Endothelial cell of umbilical vein (primary cell): ENCODE results near the gene OPCML. TPM values are rescaled to one million over a fixed set of nuclear protein-coding genes. Genes with fewer than 3 reads are reported as not detected.

Experiments
- BruUV-seq: library from RNA; stranded (reverse); fragments of 400-500 nt; replicated peaks from 2 replicates; lab custom pipeline; 2021; lab: Mats Ljungman, UMichigan
- CTCF ChIA-PET: fragments of 300-600, 350-600 bp; sonication (Branson Sonifier 250); formaldehyde crosslinking; loops from one replicate; lab custom pipeline; 2021; ENCODE audit warnings: antibody characterized with exemption, inconsistent platforms; lab: Charles Lee
- POLR2A ChIA-PET: fragments of 300-600, 350-600 bp; sonication (Branson Sonifier 250); formaldehyde crosslinking; loops from one replicate; lab custom pipeline; 2021; ENCODE audit warnings: antibody characterized with exemption, inconsistent platforms; lab: Charles Lee
- DNase-seq: peaks from one replicate; pipeline ENCODE4 v3.0.0-alpha.2; 2011; ENCODE audit warnings: low read depth, low spot score
- FAIRE-seq: peaks from 2 replicates; lab custom pipeline; 2011; peaks lifted over from hg19 to GRCh38; lab: Jason Lieb, UNC
- H2AFZ ChIP-seq: 2 replicates; pipeline ENCODE4 v1.6.0; 2012; ENCODE audit warnings: low read depth, low read length, control low read depth, inconsistent platforms
- H3K27ac ChIP-seq: 2 replicates; pipeline ENCODE4 v1.5.1; 2011; ENCODE audit warnings: low read depth, mild to moderate bottlenecking, control low read depth, low read length, moderate library complexity; ENCODE audit not compliant: insufficient read depth
- H3K27me3 ChIP-seq, 2 experiments: 2 replicates each; pipeline versions ENCODE4 v1.6.0 to v1.6.1; 2011; ENCODE audit warnings: low read length in 2 of 2, mixed read lengths in 1 of 2; ENCODE audit not compliant: control insufficient read depth in 2 of 2, insufficient read depth in 2 of 2
- H3K36me3 ChIP-seq, 2 experiments: 2 replicates in 1 of 2; 3 replicates in 1 of 2; pipeline ENCODE4 v1.5.1; 2011; ENCODE audit warnings: low read length in 2 of 2, mild to moderate bottlenecking in 1 of 2, moderate library complexity in 1 of 2; ENCODE audit not compliant: control insufficient read depth in 2 of 2, insufficient read depth in 2 of 2; ENCODE audit errors: extremely low read depth in 1 of 2
- H3K4me1 ChIP-seq: 3 replicates; pipeline ENCODE4 v1.5.1; 2011; ENCODE audit warnings: mild to moderate bottlenecking, low read length; ENCODE audit not compliant: control insufficient read depth, insufficient read depth; ENCODE audit errors: extremely low read depth
- H3K4me2 ChIP-seq: 2 replicates; pipeline ENCODE4 v1.6.1; 2011; ENCODE audit warnings: low read length, control low read depth, mixed read lengths; ENCODE audit not compliant: insufficient read depth
- H3K4me3 ChIP-seq, 3 experiments: fragments of 200-600 bp in 1 of 3; sonication (generic), shearing (Covaris generic) in 1 of 3; replicated peaks in 1 of 3; 2 replicates each; pipeline ENCODE4 v1.5.1; 2011 to 2016; ENCODE audit warnings: control low read depth in 3 of 3, low read length in 3 of 3, mild to moderate bottlenecking in 2 of 3, inconsistent platforms in 1 of 3, low read depth in 1 of 3, moderate library complexity in 1 of 3; ENCODE audit not compliant: insufficient read depth in 1 of 3
- H3K79me2 ChIP-seq: 2 replicates; pipeline ENCODE4 v1.6.0; 2012; ENCODE audit warnings: low read length, inconsistent platforms; ENCODE audit not compliant: control insufficient read depth, insufficient read depth
- H3K9ac ChIP-seq: replicated peaks from 2 replicates; pipeline ENCODE3; 2011; ENCODE audit warnings: low read length, control low read depth; ENCODE audit not compliant: insufficient read depth; ENCODE audit errors: extremely low read depth
- H3K9me1 ChIP-seq: replicated peaks from 3 replicates; pipeline ENCODE4 v1.6.0; 2011; ENCODE audit warnings: mild to moderate bottlenecking, low read length; ENCODE audit not compliant: control insufficient read depth, insufficient read depth; ENCODE audit errors: extremely low read depth
- H3K9me3 ChIP-seq: replicated peaks from 2 replicates; pipeline ENCODE4 v1.5.1; 2012; ENCODE audit warnings: low read length, inconsistent platforms; ENCODE audit not compliant: control insufficient read depth, insufficient read depth
- H4K20me1 ChIP-seq: replicated peaks from 2 replicates; pipeline ENCODE3; 2011; ENCODE audit warnings: mild to moderate bottlenecking, low read length; ENCODE audit not compliant: control insufficient read depth, insufficient read depth; ENCODE audit errors: extremely low read depth
- CTCF ChIP-seq, 2 donors: IDR thresholded peaks; 1 replicate in 1 of 2; 2 replicates in 1 of 2; pipeline ENCODE4 v1.5.1; 2011; ENCODE audit warnings: low read length in 2 of 2, mild to moderate bottlenecking in 2 of 2, moderate library complexity in 2 of 2, control low read depth in 1 of 2, inconsistent platforms in 1 of 2, low read depth in 1 of 2; ENCODE audit not compliant: insufficient read depth in 1 of 2; ENCODE audit errors: extremely low read depth in 1 of 2
- EZH2 ChIP-seq: IDR thresholded peaks from 2 replicates; pipeline ENCODE4 v1.6.1; 2012; ENCODE audit warnings: borderline replicate concordance, low read depth, mild to moderate bottlenecking, moderate library complexity, low read length, inconsistent platforms; ENCODE audit not compliant: severe bottlenecking
- FOS ChIP-seq: IDR thresholded peaks from 2 replicates; pipeline ENCODE4 v1.6.1; 2011; ENCODE audit warnings: mild to moderate bottlenecking, low read length, moderate library complexity, borderline replicate concordance; ENCODE audit not compliant: insufficient read depth
- GATA2 ChIP-seq: IDR thresholded peaks from 2 replicates; pipeline ENCODE4 v1.7.0; 2011; ENCODE audit warnings: low read depth, mild to moderate bottlenecking, moderate library complexity, mixed read lengths, low read length; ENCODE audit not compliant: insufficient read length, insufficient read depth
- JUN ChIP-seq: IDR thresholded peaks from 2 replicates; pipeline ENCODE4 v1.6.1; 2011; ENCODE audit warnings: borderline replicate concordance, low read depth; ENCODE audit not compliant: insufficient read length, insufficient read depth
- MYC ChIP-seq: IDR thresholded peaks from one replicate; pipeline ENCODE4 v1.6.1; 2011; ENCODE audit warnings: mild to moderate bottlenecking, low read depth, low read length
- POLR2A ChIP-seq: IDR thresholded peaks from 2 replicates; pipeline ENCODE4 v1.6.1; 2012; ENCODE audit warnings: low read depth, mild to moderate bottlenecking, control low read depth, low read length
- POLR2AphosphoS5 ChIP-seq: IDR thresholded peaks from 2 replicates; pipeline ENCODE4 v1.6.1; 2012; ENCODE audit warnings: low read depth, mild to moderate bottlenecking, control low read depth, low read length, moderate library complexity; ENCODE audit not compliant: insufficient read depth
- dilution Hi-C: fragments of 300-500 bp; cut with MboI; formaldehyde crosslinking; loops from one replicate; pipeline ENCODE4 v1.15.0; 2019; ENCODE audit warnings: low sequenced_read_pairs; ENCODE audit not compliant: extremely low pct_ligation_motif_present
- intact Hi-C: fragments of 100-400 bp; cut with micrococcal nuclease; formaldehyde crosslinking; loops from one replicate; pipeline ENCODE4 v1.10.0; 2022
- polyA plus RNA-seq, 4 experiments: library from polyadenylated mRNA; depleted of rRNA in 3 of 4; stranded (reverse) in 3 of 4; unstranded in 1 of 4; fragments of >200 nt; gene quantifications; 2 replicates each; pipeline versions ENCODE4 v1.2.1 to v1.2.3, GENCODE V29; 2011 to 2012; ENCODE audit warnings: missing spikeins in 1 of 4
- total RNA-seq: library from RNA; stranded (reverse); gene quantifications from 2 replicates; pipeline ENCODE4 v1.2.3, GENCODE V29; 2021
- TF ChIP-seq, protein P1 (sequence below): IDR thresholded peaks from 2 replicates; pipeline ENCODE4 v1.6.1; 2011; ENCODE audit not compliant: insufficient read depth, insufficient read length

Gene OPCML
- total and polyA plus RNA-seq, 2 donors (not counting 3 experiments of a cell fraction or from before 2014, with no cell fraction given): not detected

DNA sequence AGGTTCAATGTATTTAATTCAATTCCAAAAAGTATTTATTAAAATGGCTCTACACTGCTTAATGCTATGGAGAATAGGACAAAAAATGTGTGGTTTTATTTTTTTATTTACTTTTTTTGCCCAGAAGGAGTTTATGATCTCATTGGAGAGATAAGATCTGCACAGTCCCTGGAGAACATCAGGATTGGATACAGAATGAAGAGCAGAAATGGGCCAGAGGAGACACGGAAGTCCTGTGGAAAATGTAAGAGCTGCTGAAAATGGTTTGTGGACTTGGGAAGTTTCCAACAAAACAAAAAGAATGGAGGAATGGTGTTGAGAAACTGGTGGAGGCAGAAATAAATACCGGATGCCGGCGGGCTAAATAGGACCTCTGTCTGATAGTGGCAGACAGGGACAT is 554.6 kb downstream of the OPCML start:
- BruUV-seq: no TSS peak
- Histone ChIP-seq H3K27me3 (no peaks in the 10 kb centered on the region), H3K9ac (no peak overlapping the region), H3K27ac (no peak overlapping the region), H3K79me2 (no peaks in the 10 kb centered on the region), H3K36me3 (no peaks in the 10 kb centered on the region), H3K9me1 (no peaks in the 10 kb centered on the region), H4K20me1 (no peaks in the 10 kb centered on the region), H3K4me1 (no peaks in the 10 kb centered on the region), H3K4me3 (no peak overlapping the region), H3K4me2 (no peak overlapping the region), H3K9me3 (no peaks in the 10 kb centered on the region), H2AFZ (no peak overlapping the region)
- no peak for TF ChIP-seq JUN
- TF ChIP-seq MYC: no peak
- TF ChIP-seq CTCF (IDR thresholded peaks at IDR 0.05; ENCODE audit: extremely low read depth in 1 of 2, insufficient read depth in 1 of 2, low read depth in 1 of 2, low read length in 2 of 2): no peak
- no peak for TF ChIP-seq GATA2
- TF ChIP-seq, protein P1, sequence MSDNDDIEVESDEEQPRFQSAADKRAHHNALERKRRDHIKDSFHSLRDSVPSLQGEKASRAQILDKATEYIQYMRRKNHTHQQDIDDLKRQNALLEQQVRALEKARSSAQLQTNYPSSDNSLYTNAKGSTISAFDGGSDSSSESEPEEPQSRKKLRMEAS: no peak
- no peak for TF ChIP-seq FOS
- no peak for TF ChIP-seq EZH2
- TF ChIP-seq POLR2A: no peak
- TF ChIP-seq POLR2AphosphoS5: no peak
- CTCF ChIA-PET: no interaction called here
- FAIRE-seq: no peak
- intact Hi-C loops: no loop called here
- DNase-seq: no peak
- dilution Hi-C loops: no loop called here
- POLR2A ChIA-PET: no interaction called here
